ENCODE data around the gene MGAT5.

The MGAT5 gene

DNA sequence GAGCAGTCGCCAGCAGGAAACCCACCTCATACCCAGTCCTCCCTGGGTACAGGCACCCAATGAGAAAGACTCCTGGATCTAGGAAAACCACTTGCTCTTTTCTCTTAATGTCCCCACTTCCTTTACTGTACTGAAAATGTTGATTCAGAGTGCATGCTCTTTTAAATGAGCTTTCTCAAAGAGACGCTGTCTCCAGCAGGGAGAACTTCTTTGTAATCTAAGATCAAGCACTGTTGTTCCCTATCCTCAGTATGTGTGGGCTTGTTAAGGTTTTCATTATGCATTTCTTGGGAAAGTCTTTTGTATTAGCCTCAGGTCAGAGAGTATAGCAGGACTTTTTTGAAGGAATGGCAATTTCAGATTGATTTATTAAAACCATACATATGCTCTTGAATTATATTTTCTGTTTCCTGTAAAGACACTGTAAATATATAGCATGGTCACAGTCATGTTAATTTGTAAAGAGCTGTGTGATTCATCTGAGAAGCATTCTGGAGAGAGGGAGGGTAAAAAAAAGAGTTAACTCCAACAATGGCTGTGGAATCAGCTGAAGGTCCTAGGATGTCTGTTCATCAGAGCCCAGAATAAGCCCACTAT, 178.1 kb downstream of the MGAT5 start:
- no peak overlapping the region for H3K27ac ChIP-seq
- no peak for TF ChIP-seq ZFX (IDR thresholded peaks at IDR 0.05)
- TF ChIP-seq, protein P1, sequence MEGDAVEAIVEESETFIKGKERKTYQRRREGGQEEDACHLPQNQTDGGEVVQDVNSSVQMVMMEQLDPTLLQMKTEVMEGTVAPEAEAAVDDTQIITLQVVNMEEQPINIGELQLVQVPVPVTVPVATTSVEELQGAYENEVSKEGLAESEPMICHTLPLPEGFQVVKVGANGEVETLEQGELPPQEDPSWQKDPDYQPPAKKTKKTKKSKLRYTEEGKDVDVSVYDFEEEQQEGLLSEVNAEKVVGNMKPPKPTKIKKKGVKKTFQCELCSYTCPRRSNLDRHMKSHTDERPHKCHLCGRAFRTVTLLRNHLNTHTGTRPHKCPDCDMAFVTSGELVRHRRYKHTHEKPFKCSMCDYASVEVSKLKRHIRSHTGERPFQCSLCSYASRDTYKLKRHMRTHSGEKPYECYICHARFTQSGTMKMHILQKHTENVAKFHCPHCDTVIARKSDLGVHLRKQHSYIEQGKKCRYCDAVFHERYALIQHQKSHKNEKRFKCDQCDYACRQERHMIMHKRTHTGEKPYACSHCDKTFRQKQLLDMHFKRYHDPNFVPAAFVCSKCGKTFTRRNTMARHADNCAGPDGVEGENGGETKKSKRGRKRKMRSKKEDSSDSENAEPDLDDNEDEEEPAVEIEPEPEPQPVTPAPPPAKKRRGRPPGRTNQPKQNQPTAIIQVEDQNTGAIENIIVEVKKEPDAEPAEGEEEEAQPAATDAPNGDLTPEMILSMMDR (conservative IDR thresholded peaks at IDR 0.05): no peak

DNA sequence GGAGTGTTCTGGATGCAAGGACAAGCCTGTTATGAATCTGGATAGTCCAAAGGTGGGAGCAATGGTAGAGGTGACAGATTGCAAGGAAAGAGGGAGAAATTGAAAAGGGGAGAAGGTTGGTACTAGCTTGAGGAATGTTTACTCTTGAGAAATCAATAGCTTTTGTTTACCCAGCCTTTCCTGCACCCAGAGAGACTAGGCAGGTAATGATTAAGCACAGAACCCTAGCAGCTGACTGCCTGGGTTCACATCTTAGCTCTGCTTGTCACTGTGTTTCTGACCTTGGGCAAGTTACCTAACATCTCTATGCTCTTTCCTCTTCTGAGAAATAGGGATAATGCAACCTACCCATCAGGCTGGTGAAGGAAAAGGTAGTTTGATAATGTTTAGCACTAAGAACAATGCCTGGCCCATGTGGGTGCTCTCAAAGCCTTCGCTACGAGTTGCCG, 178.6 kb downstream of the MGAT5 start:
- H3K27ac ChIP-seq: no peak overlapping the region
- TF ChIP-seq, protein P1 (conservative IDR thresholded peaks at IDR 0.05): no peak
- TF ChIP-seq ZFX (IDR thresholded peaks at IDR 0.05): no peak

DNA sequence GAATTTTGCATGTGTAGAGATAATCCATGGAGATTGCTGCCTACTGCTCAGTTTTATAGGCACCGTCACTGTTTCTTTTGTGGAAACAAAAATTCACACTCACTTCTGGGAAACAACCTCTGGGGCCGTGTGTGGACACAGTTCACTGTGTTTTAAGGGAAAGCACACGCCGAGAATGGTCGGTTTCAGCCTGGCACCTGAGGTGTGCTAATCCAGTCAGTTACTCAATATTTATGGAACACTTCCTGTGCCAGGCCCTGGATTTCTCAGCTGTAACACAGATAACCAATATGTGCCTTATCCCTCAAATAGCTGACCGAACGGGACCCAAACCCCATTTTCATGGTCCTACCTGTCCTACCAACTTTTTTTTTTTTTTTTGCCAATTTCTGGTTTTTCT, 179.6 kb downstream of the MGAT5 start:
- H3K27ac ChIP-seq: no peak overlapping the region
- TF ChIP-seq ZFX (IDR thresholded peaks at IDR 0.05): no peak
- TF ChIP-seq, protein P1 (conservative IDR thresholded peaks at IDR 0.05): no peak

DNA sequence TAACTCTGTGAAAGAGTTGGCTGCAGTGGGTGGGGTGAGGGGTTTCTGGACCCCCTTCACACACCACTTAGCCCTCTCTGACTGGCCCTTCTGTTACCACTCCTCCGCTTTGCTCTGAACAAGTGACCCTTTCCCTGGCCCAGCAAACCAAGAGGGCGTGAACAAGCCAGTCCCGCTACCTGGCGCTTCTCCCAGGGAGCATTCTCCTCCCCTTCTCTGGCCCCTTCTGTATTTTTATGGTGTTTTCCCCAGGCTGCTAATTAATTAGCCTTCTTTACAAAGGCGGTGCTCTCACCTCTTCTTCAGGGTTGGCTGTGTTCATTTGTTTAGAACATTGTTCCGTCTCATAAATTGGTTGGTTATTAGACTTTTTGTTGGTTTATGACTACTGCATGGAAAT, 180.1 kb downstream of the MGAT5 start:
- TF ChIP-seq, protein P1 (conservative IDR thresholded peaks at IDR 0.05): no peak
- TF ChIP-seq ZFX (IDR thresholded peaks at IDR 0.05): no peak
- no peak overlapping the region for H3K27ac ChIP-seq

GRCh38 chr2:134435505-134435904, 181.6 kb downstream of the MGAT5 start:
- no peak for TF ChIP-seq ZFX (IDR thresholded peaks at IDR 0.05)
- TF ChIP-seq, protein P1 (conservative IDR thresholded peaks at IDR 0.05): no peak
- H3K27ac ChIP-seq: no peak overlapping the region

- no peak for TF ChIP-seq ZFX (IDR thresholded peaks at IDR 0.05)
- TF ChIP-seq, protein P1 (conservative IDR thresholded peaks at IDR 0.05): no peak
Observed at GRCh38 chr2:134435936-134436335, 182.1 kb downstream of the MGAT5 start.

DNA sequence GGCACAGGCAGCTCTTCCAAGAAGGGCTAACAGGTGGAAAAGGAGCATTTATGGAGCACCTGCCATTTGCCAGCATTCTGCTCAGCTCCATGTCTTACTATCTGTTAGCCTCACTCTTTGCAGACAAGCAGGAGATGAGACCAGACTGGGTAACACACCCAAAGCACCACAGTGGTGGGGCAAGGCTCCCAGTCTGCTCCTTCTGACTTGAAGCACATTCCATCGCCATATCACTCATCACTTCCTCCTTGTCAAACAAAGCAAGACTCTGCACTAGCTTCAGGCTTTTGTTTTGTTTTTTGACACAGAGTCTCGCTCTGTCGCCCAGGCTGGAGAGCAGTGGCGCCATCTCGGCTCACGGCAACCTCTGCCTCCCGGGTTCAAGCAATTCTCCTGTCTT, 182.8 kb downstream of the MGAT5 start:
- no peak for TF ChIP-seq ZFX (IDR thresholded peaks at IDR 0.05)
- TF ChIP-seq, protein P1 (conservative IDR thresholded peaks at IDR 0.05): no peak
- H3K27ac ChIP-seq: no peak overlapping the region

More at GRCh38 chr2:134435936-134436335, 182.1 kb downstream of the MGAT5 start:
- H3K27ac ChIP-seq: no peak overlapping the region
